GM23338 (cell line): ENCODE results near the gene NPPA.

Experiments used
- CREB1 ChIP-seq: fragments of 250-450 bp; sonication (Bioruptor Pico); IDR thresholded peaks from 2 replicates; pipeline ENCODE4 v1.5.0; 2020; ENCODE audit warnings: low read depth, mild to moderate bottlenecking, moderate library complexity
- CTCF ChIP-seq, 2 experiments: fragments of 200-600 bp in 1 of 2; sonication (generic) in 1 of 2; conservative IDR thresholded peaks; 2 replicates each; pipeline versions ENCODE4 v1.5.1 to v1.6.1; 2016 to 2017; ENCODE audit warnings: antibody characterized with exemption in 2 of 2, low read depth in 2 of 2, mild to moderate bottlenecking in 2 of 2, moderate library complexity in 1 of 2
- EZH2 ChIP-seq: fragments of 200-600 bp; sonication (generic); IDR thresholded peaks from one replicate; pipeline ENCODE4 v1.8.0; 2017; ENCODE audit warnings: antibody characterized with exemption, mild to moderate bottlenecking, low read depth; ENCODE audit not compliant: unreplicated experiment
- EZH2phosphoT487 ChIP-seq: fragments of 200-600 bp; sonication (generic); IDR thresholded peaks from one replicate; pipeline ENCODE4 v1.8.1; 2018; ENCODE audit warnings: antibody characterized with exemption; ENCODE audit not compliant: unreplicated experiment
- JUNB ChIP-seq: IDR thresholded peaks from one replicate; pipeline ENCODE4 v1.6.1; 2016; ENCODE audit warnings: antibody characterized with exemption; ENCODE audit not compliant: unreplicated experiment
- NANOG ChIP-seq: IDR thresholded peaks from 2 replicates; pipeline ENCODE4 v1.6.1; 2016; ENCODE audit warnings: antibody characterized with exemption, borderline replicate concordance
- POLR2AphosphoS5 ChIP-seq: IDR thresholded peaks from 2 replicates; pipeline ENCODE4 v1.6.1; 2016; ENCODE audit warnings: antibody characterized with exemption, low read depth
- REST ChIP-seq: IDR thresholded peaks from one replicate; pipeline ENCODE4 v1.6.1; 2018; ENCODE audit warnings: antibody characterized with exemption; ENCODE audit not compliant: unreplicated experiment
- ZNF114 ChIP-seq: fragments of 250-450 bp; sonication (Bioruptor Pico); IDR thresholded peaks from 2 replicates; pipeline ENCODE4 v1.5.0; 2020; ENCODE audit warnings: mild to moderate bottlenecking, moderate library complexity
- ZNF331 ChIP-seq: fragments of 250-450 bp; sonication (Bioruptor Pico); IDR thresholded peaks from 2 replicates; pipeline ENCODE4 v1.5.0; 2020; ENCODE audit warnings: low read depth, mild to moderate bottlenecking, moderate library complexity
- TF ChIP-seq, protein P1 (sequence below): fragments of 250-450 bp; sonication (Bioruptor Pico); IDR thresholded peaks from 2 replicates; pipeline ENCODE4 v1.5.0; 2020; ENCODE audit warnings: mild to moderate bottlenecking, moderate library complexity
- TF ChIP-seq, protein P2 (sequence below): IDR thresholded peaks from 2 replicates; pipeline ENCODE4 v1.6.1; 2016; ENCODE audit warnings: antibody characterized with exemption

DNA sequence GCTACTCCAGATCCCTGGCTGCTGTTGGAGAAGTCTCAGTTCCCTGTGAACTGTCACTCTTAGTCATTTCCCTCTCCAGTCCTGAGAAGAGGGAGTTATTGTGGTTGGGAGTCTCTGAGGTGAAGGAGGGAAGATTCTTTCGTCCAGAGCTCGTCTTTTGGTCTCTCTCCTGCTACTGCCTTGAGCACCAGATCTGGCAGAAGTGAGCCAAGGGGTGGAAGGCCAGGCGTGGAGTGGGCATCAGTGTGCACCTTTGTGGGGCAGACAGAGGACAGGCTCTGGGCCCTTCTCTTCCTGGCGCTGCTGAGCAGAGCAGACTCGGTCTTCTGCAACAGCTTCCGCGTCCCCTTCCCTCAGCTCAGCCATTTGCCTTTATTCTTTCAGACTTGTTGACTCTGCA is 22.5 kb downstream of the NPPA start:
- TF ChIP-seq CTCF (conservative IDR thresholded peaks at IDR 0.05; ENCODE audit: low read depth in 2 of 2) (no peak), EZH2 (no peak), POLR2AphosphoS5 (no peak), REST (no peak), EZH2phosphoT487 (no peak), ZNF331 (CRISPR knock-in tag) (no peak), CREB1 (no peak), JUNB (no peak), ZNF114 (CRISPR knock-in tag) (no peak), NANOG (no peak)
- TF ChIP-seq, protein P1, sequence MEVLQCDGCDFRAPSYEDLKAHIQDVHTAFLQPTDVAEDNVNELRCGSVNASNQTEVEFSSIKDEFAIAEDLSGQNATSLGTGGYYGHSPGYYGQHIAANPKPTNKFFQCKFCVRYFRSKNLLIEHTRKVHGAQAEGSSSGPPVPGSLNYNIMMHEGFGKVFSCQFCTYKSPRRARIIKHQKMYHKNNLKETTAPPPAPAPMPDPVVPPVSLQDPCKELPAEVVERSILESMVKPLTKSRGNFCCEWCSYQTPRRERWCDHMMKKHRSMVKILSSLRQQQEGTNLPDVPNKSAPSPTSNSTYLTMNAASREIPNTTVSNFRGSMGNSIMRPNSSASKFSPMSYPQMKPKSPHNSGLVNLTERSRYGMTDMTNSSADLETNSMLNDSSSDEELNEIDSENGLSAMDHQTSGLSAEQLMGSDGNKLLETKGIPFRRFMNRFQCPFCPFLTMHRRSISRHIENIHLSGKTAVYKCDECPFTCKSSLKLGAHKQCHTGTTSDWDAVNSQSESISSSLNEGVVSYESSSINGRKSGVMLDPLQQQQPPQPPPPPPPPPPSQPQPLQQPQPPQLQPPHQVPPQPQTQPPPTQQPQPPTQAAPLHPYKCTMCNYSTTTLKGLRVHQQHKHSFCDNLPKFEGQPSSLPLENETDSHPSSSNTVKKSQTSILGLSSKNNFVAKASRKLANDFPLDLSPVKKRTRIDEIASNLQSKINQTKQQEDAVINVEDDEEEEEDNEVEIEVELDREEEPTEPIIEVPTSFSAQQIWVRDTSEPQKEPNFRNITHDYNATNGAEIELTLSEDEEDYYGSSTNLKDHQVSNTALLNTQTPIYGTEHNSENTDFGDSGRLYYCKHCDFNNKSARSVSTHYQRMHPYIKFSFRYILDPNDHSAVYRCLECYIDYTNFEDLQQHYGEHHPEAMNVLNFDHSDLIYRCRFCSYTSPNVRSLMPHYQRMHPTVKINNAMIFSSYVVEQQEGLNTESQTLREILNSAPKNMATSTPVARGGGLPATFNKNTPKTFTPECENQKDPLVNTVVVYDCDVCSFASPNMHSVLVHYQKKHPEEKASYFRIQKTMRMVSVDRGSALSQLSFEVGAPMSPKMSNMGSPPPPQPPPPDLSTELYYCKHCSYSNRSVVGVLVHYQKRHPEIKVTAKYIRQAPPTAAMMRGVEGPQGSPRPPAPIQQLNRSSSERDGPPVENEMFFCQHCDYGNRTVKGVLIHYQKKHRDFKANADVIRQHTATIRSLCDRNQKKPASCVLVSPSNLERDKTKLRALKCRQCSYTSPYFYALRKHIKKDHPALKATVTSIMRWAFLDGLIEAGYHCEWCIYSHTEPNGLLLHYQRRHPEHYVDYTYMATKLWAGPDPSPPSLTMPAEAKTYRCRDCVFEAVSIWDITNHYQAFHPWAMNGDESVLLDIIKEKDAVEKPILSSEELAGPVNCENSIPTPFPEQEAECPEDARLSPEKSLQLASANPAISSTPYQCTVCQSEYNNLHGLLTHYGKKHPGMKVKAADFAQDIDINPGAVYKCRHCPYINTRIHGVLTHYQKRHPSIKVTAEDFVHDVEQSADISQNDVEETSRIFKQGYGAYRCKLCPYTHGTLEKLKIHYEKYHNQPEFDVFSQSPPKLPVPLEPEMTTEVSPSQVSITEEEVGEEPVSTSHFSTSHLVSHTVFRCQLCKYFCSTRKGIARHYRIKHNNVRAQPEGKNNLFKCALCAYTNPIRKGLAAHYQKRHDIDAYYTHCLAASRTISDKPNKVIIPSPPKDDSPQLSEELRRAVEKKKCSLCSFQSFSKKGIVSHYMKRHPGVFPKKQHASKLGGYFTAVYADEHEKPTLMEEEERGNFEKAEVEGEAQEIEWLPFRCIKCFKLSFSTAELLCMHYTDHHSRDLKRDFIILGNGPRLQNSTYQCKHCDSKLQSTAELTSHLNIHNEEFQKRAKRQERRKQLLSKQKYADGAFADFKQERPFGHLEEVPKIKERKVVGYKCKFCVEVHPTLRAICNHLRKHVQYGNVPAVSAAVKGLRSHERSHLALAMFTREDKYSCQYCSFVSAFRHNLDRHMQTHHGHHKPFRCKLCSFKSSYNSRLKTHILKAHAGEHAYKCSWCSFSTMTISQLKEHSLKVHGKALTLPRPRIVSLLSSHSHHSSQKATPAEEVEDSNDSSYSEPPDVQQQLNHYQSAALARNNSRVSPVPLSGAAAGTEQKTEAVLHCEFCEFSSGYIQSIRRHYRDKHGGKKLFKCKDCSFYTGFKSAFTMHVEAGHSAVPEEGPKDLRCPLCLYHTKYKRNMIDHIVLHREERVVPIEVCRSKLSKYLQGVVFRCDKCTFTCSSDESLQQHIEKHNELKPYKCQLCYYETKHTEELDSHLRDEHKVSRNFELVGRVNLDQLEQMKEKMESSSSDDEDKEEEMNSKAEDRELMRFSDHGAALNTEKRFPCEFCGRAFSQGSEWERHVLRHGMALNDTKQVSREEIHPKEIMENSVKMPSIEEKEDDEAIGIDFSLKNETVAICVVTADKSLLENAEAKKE (CRISPR knock-in tag): no peak
- TF ChIP-seq, protein P2, sequence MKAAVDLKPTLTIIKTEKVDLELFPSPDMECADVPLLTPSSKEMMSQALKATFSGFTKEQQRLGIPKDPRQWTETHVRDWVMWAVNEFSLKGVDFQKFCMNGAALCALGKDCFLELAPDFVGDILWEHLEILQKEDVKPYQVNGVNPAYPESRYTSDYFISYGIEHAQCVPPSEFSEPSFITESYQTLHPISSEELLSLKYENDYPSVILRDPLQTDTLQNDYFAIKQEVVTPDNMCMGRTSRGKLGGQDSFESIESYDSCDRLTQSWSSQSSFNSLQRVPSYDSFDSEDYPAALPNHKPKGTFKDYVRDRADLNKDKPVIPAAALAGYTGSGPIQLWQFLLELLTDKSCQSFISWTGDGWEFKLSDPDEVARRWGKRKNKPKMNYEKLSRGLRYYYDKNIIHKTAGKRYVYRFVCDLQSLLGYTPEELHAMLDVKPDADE: no peak
